AG08396 (cell line): ENCODE data around the gene SNX2.
"Not testable (repeated sequence)": the region's sequence is repeated elsewhere in the genome, so short reads cannot be mapped to it uniquely, and the experiment has no call there.

ENCODE experiments used
- DNase-seq: peaks from one replicate; pipeline ENCODE4 v3.0.0; 2012; ENCODE audit warnings: low spot score, mixed read lengths

The SNX2 gene, protein sequence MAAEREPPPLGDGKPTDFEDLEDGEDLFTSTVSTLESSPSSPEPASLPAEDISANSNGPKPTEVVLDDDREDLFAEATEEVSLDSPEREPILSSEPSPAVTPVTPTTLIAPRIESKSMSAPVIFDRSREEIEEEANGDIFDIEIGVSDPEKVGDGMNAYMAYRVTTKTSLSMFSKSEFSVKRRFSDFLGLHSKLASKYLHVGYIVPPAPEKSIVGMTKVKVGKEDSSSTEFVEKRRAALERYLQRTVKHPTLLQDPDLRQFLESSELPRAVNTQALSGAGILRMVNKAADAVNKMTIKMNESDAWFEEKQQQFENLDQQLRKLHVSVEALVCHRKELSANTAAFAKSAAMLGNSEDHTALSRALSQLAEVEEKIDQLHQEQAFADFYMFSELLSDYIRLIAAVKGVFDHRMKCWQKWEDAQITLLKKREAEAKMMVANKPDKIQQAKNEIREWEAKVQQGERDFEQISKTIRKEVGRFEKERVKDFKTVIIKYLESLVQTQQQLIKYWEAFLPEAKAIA

DNA sequence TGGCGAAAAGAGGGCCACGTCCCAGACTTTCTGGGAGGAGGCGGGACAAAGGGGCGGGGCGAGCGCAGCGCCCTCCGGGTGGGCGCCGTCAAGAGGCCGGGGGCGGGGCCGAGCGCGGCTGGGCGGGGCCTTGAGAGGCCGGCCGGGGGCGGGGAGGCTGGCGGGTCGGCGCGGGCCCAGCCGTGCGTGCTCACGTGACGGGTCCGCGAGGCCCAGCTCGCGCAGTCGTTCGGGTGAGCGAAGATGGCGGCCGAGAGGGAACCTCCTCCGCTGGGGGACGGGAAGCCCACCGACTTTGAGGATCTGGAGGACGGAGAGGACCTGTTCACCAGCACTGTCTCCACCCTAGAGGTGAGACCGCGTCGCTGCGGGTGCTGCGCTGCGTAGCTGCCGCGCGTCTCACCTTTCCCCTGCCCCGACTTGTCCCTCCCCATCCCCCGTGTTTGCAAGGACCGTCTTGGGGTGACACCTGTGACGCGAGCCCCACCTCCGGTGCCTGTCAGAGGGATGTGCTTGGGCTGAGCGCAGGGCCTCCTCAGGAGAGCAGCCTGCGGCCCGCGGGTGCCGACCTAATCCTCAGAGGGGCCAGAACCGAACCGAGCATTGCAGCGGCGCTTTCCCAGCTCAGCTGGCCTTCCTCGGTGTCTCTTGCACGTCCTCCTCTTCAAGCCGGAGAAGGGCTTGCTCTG lies at the start of gene SNX2:
TSS of gene SNX2 (plus strand) at position 220 of the 689 bp plus-strand sequence. CDS start at position 244, 24 bp downstream.
- DNase-seq, result peak; percentile 93

GRCh38 chr5:122727112-122727541 lies 47.8 kb upstream of the SNX2 start:
- DNase-seq, result peak; percentile 36

GRCh38 chr5:122730037-122730436 lies 44.8 kb upstream of the SNX2 start:
- no peak for DNase-seq

GRCh38 chr5:122730456-122730855 lies 44.4 kb upstream of the SNX2 start:
- DNase-seq, result no peak

GRCh38 chr5:122736086-122736845 lies 38.6 kb upstream of the SNX2 start:
- no peak for DNase-seq

- no peak for DNase-seq
Measured at GRCh38 chr5:122738088-122738487, 36.8 kb upstream of the SNX2 start.

- no peak for DNase-seq
Measured at GRCh38 chr5:122741681-122742080, 33.2 kb upstream of the SNX2 start.

GRCh38 chr5:122743261-122743660 lies 31.6 kb upstream of the SNX2 start:
- DNase-seq, result no peak

DNA sequence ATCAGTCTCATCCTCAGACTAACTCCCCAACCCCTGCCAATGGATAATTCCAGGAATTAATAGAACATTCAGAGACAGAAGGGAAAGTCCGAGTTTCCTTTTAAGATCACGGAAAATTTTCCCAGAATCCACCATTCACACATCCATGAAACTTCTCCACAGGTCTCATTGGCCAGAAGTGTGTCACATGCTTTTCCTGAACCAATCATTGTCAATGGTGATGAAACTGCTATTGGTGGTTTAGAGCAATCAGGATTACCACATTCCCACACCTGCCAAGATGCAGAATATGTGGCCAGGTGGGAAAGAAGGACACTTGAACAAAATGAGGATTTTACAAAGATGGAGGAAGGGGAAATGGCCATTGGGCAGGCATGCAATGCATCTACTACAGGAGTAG lies 29.3 kb upstream of the SNX2 start:
- DNase-seq, result no peak

- no peak for DNase-seq
Measured at GRCh38 chr5:122749886-122750285, 25.0 kb upstream of the SNX2 start.

GRCh38 chr5:122751293-122751782 lies 23.5 kb upstream of the SNX2 start:
- no peak for DNase-seq

- DNase-seq, result no peak
Measured at GRCh38 chr5:122753500-122753899, 21.4 kb upstream of the SNX2 start.

GRCh38 chr5:122755783-122756182 lies 19.1 kb upstream of the SNX2 start:
- no peak for DNase-seq

DNA sequence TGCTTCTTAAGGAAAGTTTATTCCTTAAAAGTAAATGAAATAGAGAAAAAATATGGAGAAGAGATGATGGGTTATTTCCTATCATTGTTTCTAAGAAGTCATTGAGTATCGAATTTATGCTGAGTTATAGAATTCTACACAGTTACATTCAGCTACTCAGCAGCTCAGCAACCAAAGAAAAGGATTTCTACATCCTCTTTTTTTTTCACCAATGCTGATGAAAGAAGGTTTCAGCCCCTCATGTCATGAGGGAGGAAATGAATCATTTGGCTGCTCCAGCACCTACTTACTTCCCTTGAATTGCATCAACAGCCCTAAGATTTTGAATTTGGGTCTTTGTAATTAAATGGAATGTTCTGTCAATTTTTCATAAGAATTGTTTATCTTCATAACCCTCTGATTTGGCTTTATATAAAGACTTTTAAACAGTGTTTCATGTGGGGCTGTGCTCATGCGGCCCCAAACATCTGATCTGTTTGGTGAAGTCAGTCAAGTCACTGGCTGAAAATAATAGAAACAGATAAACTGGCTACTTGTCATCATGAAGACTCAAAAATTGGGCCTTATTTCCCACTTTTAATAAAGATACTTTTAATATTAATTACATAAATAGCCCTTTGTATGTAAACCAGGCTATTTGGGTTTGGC lies 18.5 kb upstream of the SNX2 start:
- peak; percentile 32 for DNase-seq

- no peak for DNase-seq
Measured at GRCh38 chr5:122757285-122757684, 17.6 kb upstream of the SNX2 start.

GRCh38 chr5:122759241-122760070 lies 15.4 kb upstream of the SNX2 start:
- no peak for DNase-seq

GRCh38 chr5:122760236-122760635 lies 14.6 kb upstream of the SNX2 start:
- DNase-seq, result no peak

DNA sequence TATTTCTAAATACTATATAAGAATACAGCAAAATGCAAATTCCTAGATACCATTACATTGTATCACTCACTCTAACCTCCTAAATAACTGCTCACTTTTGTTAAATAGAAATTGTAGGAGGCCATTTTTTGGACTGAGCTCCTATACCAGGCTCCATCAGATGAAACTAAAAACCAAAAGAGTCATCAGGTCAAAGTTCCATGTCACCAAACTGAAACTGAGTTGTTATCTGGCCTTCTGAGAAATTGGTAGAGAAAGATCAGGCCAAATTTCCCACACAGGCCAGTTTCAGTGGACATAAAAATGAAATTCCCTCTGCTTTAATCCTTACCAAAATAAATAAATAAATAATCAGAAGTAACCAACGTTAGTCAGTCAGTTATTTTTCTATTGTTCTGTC lies 13.8 kb upstream of the SNX2 start:
- no peak for DNase-seq

DNA sequence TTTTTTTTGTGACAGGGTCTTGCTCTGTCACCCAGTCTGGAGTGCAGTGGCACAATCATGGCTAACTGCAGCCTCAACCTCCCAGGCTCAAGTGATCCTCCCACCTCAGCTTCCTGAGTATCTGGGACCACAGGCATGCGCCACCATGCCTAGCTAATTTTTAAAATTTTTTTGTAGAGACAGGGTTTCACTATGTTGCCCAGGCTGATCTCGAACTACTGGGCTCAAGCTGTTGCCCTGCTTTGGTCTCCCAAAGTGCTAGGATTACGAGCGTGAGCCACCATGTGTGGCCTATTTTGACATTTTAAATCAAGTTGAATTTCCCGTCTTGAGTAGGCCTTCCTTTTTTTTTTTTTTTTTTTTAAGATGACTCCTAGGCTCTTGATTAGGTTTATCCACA lies 13.0 kb upstream of the SNX2 start:
- not testable (repeated sequence) for DNase-seq

DNA sequence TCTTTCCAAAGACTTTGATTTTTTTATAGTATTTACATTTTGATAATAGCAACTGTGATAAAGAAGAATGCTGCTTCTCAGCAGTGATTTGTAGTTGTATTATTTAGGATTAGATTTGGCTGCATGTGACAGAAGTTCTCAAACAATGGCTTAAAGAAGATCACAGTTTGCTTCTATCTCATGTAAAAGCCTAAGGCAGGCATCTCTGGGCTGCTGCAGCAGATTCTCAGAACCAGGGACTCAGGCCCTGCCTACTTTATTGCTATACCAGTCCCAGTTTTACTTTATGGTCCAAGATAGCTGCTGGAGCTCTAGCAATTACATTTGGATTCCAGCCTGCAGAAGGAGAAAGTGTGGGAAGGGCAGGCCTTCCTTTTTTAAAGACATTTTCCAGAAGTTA lies 8.8 kb upstream of the SNX2 start:
- no peak for DNase-seq

GRCh38 chr5:122770477-122770876 lies 4.4 kb upstream of the SNX2 start:
- DNase-seq, result no peak
